Measurements from ENCODE around the gene IDH3B. TPM values are rescaled to one million over a fixed set of nuclear protein-coding genes. Genes with fewer than 3 reads are reported as not detected.

Gene IDH3B
- total and polyA plus RNA-seq, 4 donors = 78.7 to 130 (median 112) TPM

DNA sequence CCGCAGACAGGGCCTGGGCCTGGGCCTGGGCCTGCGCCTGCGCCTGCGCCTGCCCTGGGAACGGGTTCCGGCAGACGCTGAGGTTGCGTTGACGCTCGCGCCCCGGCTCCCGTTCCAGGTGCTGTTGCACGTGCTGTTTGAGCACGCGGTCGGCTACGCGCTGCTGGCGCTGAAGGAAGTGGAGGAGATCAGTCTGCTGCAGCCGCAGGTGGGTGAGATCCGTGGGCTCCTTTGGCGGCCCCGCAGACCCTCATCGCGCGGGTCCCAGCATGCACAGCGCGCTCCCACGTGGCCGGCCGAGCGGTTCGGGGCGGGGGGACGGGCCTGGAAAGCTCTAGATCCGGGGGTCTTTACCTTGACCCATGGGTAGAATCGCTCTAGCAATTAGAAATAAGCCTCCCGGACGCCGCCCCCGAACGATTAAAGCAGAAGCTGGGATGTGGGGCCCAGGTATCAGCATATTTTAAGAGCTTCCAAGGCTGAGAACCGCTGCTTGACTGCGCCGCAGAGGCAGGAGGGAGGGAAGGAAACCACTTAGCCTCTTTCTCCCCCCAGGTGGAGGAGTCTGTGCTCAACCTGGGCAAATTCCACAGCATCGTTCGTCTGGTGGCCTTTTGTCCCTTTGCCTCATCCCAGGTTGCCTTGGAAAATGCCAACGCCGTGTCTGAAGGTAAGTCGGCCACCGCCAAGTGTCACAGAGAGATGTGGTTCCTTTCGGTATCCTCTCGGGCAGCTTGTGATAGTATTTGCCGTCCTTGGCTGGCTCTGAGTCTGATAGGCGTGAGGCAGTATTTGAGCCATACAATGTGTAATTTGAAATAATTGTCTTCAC is 11.1 kb downstream of the IDH3B start:
- Histone ChIP-seq H3K4me1 (ENCODE audit: control insufficient read depth, insufficient read depth, low read length) (peaks cover 19% of the 10 kb centered on the region), H3K27me3 (ENCODE audit: control insufficient read depth, insufficient read depth, low read length) (no peaks in the 10 kb centered on the region), H3K36me3 (ENCODE audit: control insufficient read depth, insufficient read depth, low read length) (peaks cover 43% of the 10 kb centered on the region), H3K27ac (ENCODE audit: low read depth, low read length) (peak overlapping the region; percentile 78), H3K9me3 (ENCODE audit: control insufficient read depth, insufficient read depth, low read length) (no peaks in the 10 kb centered on the region), H3K4me3 (ENCODE audit: low read depth, low read length) (peak overlapping the region; percentile 87)
- under 1% methylated on average over 53 of the region's 56 CpGs for WGBS (ENCODE audit: insufficient coverage)
- peak in 5 of 6 donors; percentile 28 to 87 (median 47) for DNase-seq (ENCODE audit: low read depth in 4 of 6, low spot score in 6 of 6)

DNA sequence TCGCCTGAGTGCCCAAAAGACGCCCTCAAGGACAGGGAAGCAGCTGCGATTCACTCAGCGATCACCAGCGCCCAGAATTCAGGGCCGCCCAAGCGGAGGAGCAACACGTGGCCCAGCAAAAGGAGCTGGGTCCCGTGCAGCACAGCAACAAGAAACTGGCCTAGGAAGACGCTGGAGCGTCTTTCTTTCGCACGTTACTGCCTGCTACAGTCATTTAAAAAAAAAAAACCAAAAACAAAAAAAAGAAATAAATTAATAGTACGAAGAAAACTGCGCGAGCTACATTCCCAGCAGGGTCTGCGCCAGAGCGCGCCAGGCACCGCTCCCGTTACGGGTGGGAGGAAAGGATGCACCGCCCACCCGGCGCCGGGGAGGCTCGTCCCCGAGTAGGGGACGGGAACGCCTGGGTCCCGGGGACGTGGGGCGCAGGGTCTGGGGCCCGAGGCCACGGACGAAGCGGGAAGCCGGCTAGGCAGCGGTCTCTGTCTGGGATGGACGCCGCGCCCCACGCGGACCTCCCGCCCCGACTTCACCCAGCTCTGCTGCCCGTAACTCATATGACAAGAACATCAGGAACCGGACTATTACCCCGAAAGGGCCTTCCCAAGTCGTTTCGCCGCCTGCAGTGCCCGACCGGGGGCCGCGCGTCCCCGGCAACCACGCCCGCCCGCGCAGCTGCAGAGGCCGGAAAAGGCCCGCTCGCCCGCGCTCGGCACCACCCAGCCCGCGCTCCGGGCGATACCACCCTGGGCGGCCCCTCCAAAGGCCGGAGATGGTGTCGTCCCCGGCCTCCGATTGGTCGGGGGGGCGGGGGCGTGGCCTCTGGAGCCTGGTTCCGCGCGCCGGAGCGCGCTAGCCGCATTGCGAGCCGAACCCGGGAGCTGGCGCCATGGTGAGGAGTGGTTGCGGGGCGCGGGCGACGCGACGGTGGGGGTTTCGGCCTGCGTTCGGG is 12.0 kb downstream of the IDH3B start, which contains the start of gene NOP56:
NOP56 (plus strand) TSS at position 861 of the 952 bp plus-strand sequence; CDS start at position 890, 29 bp downstream.
- Histone ChIP-seq H3K4me1 (ENCODE audit: control insufficient read depth, insufficient read depth, low read length) (peaks cover 19% of the 10 kb centered on the region), H3K36me3 (ENCODE audit: control insufficient read depth, insufficient read depth, low read length) (peaks cover 35% of the 10 kb centered on the region), H3K27ac (ENCODE audit: low read depth, low read length) (peak within 1 kb of the TSS; percentile 93), H3K4me3 (ENCODE audit: low read depth, low read length) (peak within 1 kb of the TSS; percentile 87), H3K9me3 (ENCODE audit: control insufficient read depth, insufficient read depth, low read length) (no peaks in the 10 kb centered on the region), H3K27me3 (ENCODE audit: control insufficient read depth, insufficient read depth, low read length) (no peaks in the 10 kb centered on the region)
- peak; percentile 80 to 98 (median 92) for DNase-seq (ENCODE audit: low read depth in 4 of 6, low spot score in 6 of 6)
- WGBS (ENCODE audit: insufficient coverage) = under 1% methylated on average over 96 of the region's 101 CpGs

DNA sequence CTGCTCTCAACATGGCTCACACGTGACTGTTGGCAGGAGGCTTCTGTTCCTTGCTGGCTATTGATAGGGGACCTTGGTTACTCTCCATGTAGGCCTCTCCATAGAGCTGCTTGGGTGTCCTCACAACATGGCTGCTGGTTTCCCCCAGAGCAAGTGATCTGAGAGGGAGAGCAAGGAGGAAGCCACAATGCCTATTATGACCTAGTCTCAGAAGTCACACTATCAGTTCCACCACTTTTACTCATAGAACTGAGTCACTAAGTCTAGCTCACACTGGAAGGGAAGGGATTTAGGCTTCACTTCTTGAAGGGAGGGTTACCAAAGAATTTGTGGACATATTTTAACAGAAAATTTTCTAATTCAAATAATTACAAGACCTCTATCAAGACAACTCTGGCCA is 20.3 kb downstream of the IDH3B start:
- no peaks in the 10 kb centered on the region for H3K36me3 ChIP-seq (ENCODE audit: control insufficient read depth, insufficient read depth, low read length)
- DNase-seq (ENCODE audit: low read depth in 4 of 6, low spot score in 6 of 6) = no peak
- H3K9me3 ChIP-seq (ENCODE audit: control insufficient read depth, insufficient read depth, low read length) = no peaks in the 10 kb centered on the region
- H3K27me3 ChIP-seq (ENCODE audit: control insufficient read depth, insufficient read depth, low read length) = no peaks in the 10 kb centered on the region
- no peaks in the 10 kb centered on the region for H3K4me1 ChIP-seq (ENCODE audit: control insufficient read depth, insufficient read depth, low read length)
- 100% methylated on average over 1 of the region's 1 CpG for WGBS (ENCODE audit: insufficient coverage)
- no peak overlapping the region for H3K27ac ChIP-seq (ENCODE audit: low read depth, low read length)
- no peak overlapping the region for H3K4me3 ChIP-seq (ENCODE audit: low read depth, low read length)

DNA sequence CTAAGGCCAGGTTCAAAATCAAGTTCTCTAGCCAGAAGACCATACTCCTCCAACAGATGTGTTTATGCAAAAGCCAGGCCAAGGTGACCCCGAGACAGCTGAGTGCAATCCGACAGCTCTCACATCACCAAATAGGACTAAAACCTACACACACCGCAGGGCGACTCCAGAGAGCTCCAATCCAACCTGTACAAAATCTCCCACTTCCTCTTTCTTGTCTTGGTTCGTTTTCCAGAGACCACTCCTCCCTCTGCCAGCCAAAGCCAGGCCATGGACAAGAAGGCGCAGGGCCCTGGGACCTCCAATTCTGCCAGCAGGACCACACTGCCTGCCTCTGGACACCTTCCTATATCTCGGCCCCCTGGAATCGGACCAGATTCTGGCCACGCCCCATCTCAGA is 23.1 kb downstream of the IDH3B start:
- H3K36me3 ChIP-seq (ENCODE audit: control insufficient read depth, insufficient read depth, low read length) = no peaks in the 10 kb centered on the region
- H3K4me1 ChIP-seq (ENCODE audit: control insufficient read depth, insufficient read depth, low read length) = no peaks in the 10 kb centered on the region
- WGBS (ENCODE audit: insufficient coverage) = 92% methylated on average over 9 of the region's 9 CpGs
- no peaks in the 10 kb centered on the region for H3K27me3 ChIP-seq (ENCODE audit: control insufficient read depth, insufficient read depth, low read length)
- no peak overlapping the region for H3K4me3 ChIP-seq (ENCODE audit: low read depth, low read length)
- DNase-seq (ENCODE audit: low read depth in 4 of 6, low spot score in 6 of 6) = no peak
- H3K9me3 ChIP-seq (ENCODE audit: control insufficient read depth, insufficient read depth, low read length) = no peaks in the 10 kb centered on the region
- no peak overlapping the region for H3K27ac ChIP-seq (ENCODE audit: low read depth, low read length)

DNA sequence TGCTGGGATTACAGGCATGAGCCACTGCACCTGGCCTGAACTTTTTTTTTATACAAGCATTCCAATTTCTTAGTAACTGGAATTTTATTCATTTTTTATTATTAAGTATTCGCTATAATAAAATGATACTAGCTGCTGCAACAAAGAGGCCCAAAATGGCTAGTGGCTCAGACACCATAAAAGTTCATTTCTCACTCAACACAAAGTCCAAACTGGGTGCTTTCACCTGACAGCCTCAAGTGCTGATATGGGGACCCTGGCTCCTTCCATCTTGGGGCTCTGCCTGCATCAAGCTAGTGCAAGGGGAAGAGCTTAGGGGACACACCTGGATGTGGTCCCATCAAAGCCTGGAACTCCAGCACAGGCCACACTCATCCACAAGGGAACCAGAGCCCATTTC is 23.8 kb downstream of the IDH3B start:
- no peak for DNase-seq (ENCODE audit: low read depth in 4 of 6, low spot score in 6 of 6)
- WGBS (ENCODE audit: insufficient coverage) = no CpG with 5 or more reads among the region's 1 CpG
- no peak overlapping the region for H3K4me3 ChIP-seq (ENCODE audit: low read depth, low read length)
- H3K36me3 ChIP-seq (ENCODE audit: control insufficient read depth, insufficient read depth, low read length) = no peaks in the 10 kb centered on the region
- H3K4me1 ChIP-seq (ENCODE audit: control insufficient read depth, insufficient read depth, low read length) = no peaks in the 10 kb centered on the region
- no peak overlapping the region for H3K27ac ChIP-seq (ENCODE audit: low read depth, low read length)
- no peaks in the 10 kb centered on the region for H3K9me3 ChIP-seq (ENCODE audit: control insufficient read depth, insufficient read depth, low read length)
- H3K27me3 ChIP-seq (ENCODE audit: control insufficient read depth, insufficient read depth, low read length) = no peaks in the 10 kb centered on the region

DNA sequence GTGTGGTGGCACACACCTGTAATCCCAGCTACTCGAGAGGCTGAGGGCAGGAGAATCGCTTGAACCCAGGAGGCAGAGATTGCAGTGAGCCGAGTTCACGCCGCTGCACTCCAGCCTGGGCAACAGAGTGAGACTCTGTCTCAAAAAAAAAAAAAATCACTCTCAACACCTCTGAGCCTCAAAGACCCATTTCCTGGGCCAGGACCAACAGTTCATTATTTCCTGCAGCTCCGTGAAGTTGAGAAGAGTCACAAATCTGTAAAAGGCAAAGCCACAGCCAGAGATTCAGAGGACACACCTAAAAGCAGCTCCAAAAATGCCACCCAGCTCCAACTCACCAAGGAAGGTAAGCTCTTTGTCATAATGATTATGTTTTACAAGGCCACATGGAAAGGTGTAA is 26.8 kb downstream of the IDH3B start:
- Histone ChIP-seq H3K4me3 (ENCODE audit: low read depth, low read length) (no peak overlapping the region), H3K27me3 (ENCODE audit: control insufficient read depth, insufficient read depth, low read length) (no peaks in the 10 kb centered on the region), H3K4me1 (ENCODE audit: control insufficient read depth, insufficient read depth, low read length) (no peaks in the 10 kb centered on the region), H3K9me3 (ENCODE audit: control insufficient read depth, insufficient read depth, low read length) (no peaks in the 10 kb centered on the region), H3K36me3 (ENCODE audit: control insufficient read depth, insufficient read depth, low read length) (no peaks in the 10 kb centered on the region), H3K27ac (ENCODE audit: low read depth, low read length) (no peak overlapping the region)
- WGBS (ENCODE audit: insufficient coverage) = 90% methylated on average over 2 of the region's 6 CpGs
- DNase-seq (ENCODE audit: low read depth in 4 of 6, low spot score in 6 of 6) = no peak

DNA sequence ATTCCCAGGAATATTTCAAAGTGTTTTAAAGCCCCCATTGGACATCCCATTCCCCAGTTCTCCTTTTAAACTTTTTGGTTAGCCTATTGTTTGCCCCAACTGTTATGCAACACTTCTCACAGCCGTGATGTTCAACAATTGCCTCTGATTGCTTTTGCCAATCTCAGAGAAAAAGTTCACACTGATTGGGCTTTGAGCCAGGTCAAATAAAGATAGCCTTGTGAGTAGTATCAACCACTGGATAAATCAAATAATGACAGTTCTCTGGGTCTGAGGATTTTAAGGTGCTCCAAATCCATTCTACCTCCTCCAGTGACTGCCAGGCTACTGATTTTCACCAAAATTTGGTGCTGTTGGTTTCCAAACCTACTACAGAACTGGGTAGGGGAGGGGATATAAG is 30.6 kb downstream of the IDH3B start:
- H3K27ac ChIP-seq (ENCODE audit: low read depth, low read length) = no peak overlapping the region
- no CpG with 5 or more reads among the region's 1 CpG for WGBS (ENCODE audit: insufficient coverage)

DNA sequence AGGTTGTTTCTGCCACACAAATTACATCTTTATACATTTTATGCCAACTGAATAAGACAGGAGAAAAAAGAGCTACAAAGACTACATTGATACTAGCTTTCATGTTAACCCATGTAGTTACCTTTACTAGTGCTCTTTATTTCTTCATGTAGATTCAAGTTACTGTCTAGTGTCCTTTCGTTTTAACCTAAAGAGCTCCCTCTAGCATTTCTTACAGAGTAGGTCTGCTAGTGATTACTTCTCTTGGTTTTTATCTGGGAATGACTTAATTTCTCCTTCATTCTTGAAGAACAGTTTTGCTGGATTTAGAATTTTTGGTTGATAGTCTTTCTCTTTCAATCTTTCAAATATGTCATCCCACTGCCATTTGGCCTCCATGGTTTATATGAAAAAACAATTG is 32.8 kb downstream of the IDH3B start:
- Histone ChIP-seq H3K36me3 (ENCODE audit: control insufficient read depth, insufficient read depth, low read length) (no peaks in the 10 kb centered on the region), H3K4me3 (ENCODE audit: low read depth, low read length) (no peak overlapping the region), H3K4me1 (ENCODE audit: control insufficient read depth, insufficient read depth, low read length) (no peaks in the 10 kb centered on the region), H3K27ac (ENCODE audit: low read depth, low read length) (no peak overlapping the region), H3K27me3 (ENCODE audit: control insufficient read depth, insufficient read depth, low read length) (no peaks in the 10 kb centered on the region), H3K9me3 (ENCODE audit: control insufficient read depth, insufficient read depth, low read length) (peaks cover 2% of the 10 kb centered on the region)
- DNase-seq (ENCODE audit: low read depth in 4 of 6, low spot score in 6 of 6) = no peak
- WGBS (ENCODE audit: insufficient coverage) = no CpG with 5 or more reads among the region's 1 CpG

More for the DNA sequence above, 30.6 kb downstream of the IDH3B start:
- Histone ChIP-seq H3K27me3 (ENCODE audit: control insufficient read depth, insufficient read depth, low read length) (no peaks in the 10 kb centered on the region), H3K9me3 (ENCODE audit: control insufficient read depth, insufficient read depth, low read length) (peaks cover 2% of the 10 kb centered on the region), H3K36me3 (ENCODE audit: control insufficient read depth, insufficient read depth, low read length) (no peaks in the 10 kb centered on the region), H3K4me1 (ENCODE audit: control insufficient read depth, insufficient read depth, low read length) (no peaks in the 10 kb centered on the region), H3K4me3 (ENCODE audit: low read depth, low read length) (no peak overlapping the region)
- DNase-seq (ENCODE audit: low read depth in 4 of 6, low spot score in 6 of 6) = no peak

DNA sequence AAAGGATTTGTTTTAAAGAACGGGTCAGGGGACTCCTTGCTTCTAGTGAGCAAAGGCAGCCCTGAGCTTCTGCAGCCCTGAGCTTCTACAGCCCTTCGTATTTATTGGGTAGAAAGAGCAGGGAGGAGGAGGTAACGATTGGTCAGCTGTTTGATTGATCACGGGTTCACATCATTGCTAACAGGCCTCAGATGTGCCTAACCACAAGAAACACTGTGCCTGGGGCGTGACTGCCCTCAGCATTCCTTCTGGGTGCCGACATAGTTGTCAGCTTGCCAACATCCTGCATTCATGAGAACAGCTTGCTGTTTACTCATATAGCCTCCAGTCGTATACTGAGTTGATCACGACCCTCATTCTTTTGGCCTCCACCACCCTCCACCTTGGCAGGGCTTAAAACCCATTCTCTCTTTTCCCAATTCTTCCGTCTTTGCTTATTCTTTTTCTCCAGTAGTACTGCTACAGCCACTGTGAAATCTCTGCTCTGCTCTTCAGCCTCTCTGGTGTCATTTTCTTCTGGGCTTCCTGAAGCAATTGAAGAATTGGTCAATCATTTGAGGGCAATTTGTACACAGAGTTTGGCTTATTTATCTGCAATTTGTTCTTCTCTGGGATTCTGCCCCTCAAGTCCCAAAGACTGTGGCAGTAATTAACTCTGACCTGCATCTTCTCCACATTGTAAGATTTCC is 37.0 kb downstream of the IDH3B start:
- DNase-seq (ENCODE audit: low read depth in 4 of 6, low spot score in 6 of 6) = no peak
- peaks cover 2% of the 10 kb centered on the region for H3K9me3 ChIP-seq (ENCODE audit: control insufficient read depth, insufficient read depth, low read length)
- no peak overlapping the region for H3K27ac ChIP-seq (ENCODE audit: low read depth, low read length)
- no peaks in the 10 kb centered on the region for H3K36me3 ChIP-seq (ENCODE audit: control insufficient read depth, insufficient read depth, low read length)
- no peaks in the 10 kb centered on the region for H3K4me1 ChIP-seq (ENCODE audit: control insufficient read depth, insufficient read depth, low read length)
- no peak overlapping the region for H3K4me3 ChIP-seq (ENCODE audit: low read depth, low read length)
- H3K27me3 ChIP-seq (ENCODE audit: control insufficient read depth, insufficient read depth, low read length) = no peaks in the 10 kb centered on the region
- 71% methylated on average over 7 of the region's 9 CpGs for WGBS (ENCODE audit: insufficient coverage)
